Upper lobe of left lung (tissue), 6 donors: ENCODE measurements around the gene PPRC1. TPM values are rescaled to one million over a fixed set of nuclear protein-coding genes. Genes with fewer than 3 reads are reported as not detected.

Experiments used
- ATAC-seq, 2 donors: fragments of 200-7000 bp; cut with Tn5 transposase; one replicate each; pipeline ENCODE4 v1.9.1; 2022; ENCODE audit warnings: mild to moderate bottlenecking in 2 of 2, moderate library complexity in 2 of 2; ENCODE audit not compliant: low FRiP score in 2 of 2
- DNase-seq, 2 donors: peaks; one replicate each; pipeline ENCODE4 v3.0.0-alpha.2; 2019 to 2020
- H3K27ac ChIP-seq, 4 donors: fragments of 200-600 bp; sonication (generic); one replicate each; pipeline ENCODE4 v1.5.1; 2016 to 2019
- H3K27me3 ChIP-seq, 4 donors: fragments of 200-600 bp; sonication (generic); one replicate each; pipeline ENCODE4 v1.5.1; 2017 to 2019
- H3K36me3 ChIP-seq, 4 donors: fragments of 200-600 bp; sonication (generic); one replicate each; pipeline ENCODE4 v1.5.1; 2016 to 2019
- H3K4me1 ChIP-seq, 4 donors: fragments of 200-600 bp; sonication (generic); one replicate each; pipeline ENCODE4 v1.5.1; 2018 to 2019
- H3K4me3 ChIP-seq, 4 donors: fragments of 200-600 bp; sonication (generic); one replicate each; pipeline ENCODE4 v1.5.1; 2017 to 2019; ENCODE audit warnings: mild to moderate bottlenecking in 2 of 4, moderate library complexity in 1 of 4
- H3K9me3 ChIP-seq, 4 donors: fragments of 200-600 bp; sonication (generic); one replicate each; pipeline ENCODE4 v1.5.1; 2018 to 2019
- EP300 ChIP-seq, 4 donors: sonication (generic); formaldehyde crosslinking; IDR thresholded peaks; one replicate each; pipeline ENCODE4 v1.5.1; 2017; ENCODE audit warnings: antibody characterized with exemption in 4 of 4, control low read depth in 2 of 4
- POLR2A ChIP-seq, 4 donors: fragments of 450-650 bp; IDR thresholded peaks; one replicate each; pipeline ENCODE4 v1.5.1; 2016 to 2017; ENCODE audit warnings: antibody characterized with exemption in 4 of 4, mild to moderate bottlenecking in 2 of 4
- POLR2AphosphoS5 ChIP-seq, 2 donors: sonication (generic); formaldehyde crosslinking; IDR thresholded peaks; one replicate each; pipeline ENCODE4 v1.5.1; 2017; ENCODE audit warnings: antibody characterized with exemption in 2 of 2
- WGBS, 2 donors: methylation state at CpG; one replicate each; pipeline ENCODE4 v1.1.5; 2017 to 2018; 5-methylcytosine and 5-hydroxymethylcytosine counted together
- total RNA-seq, 6 donors: library from RNA; depleted of rRNA in 4 of 6; stranded (reverse); fragments of >200 nt in 4 of 6; gene quantifications; one replicate each; pipeline versions ENCODE4 v1.1.0 to v1.2.1, GENCODE V29; 2016 to 2021
- TF ChIP-seq, protein P1 (sequence below), 6 experiments: fragments of 450-650 bp in 4 of 6; fragments of 200-600 bp in 2 of 6; sonication (generic) in 2 of 6; IDR thresholded peaks; one replicate each; pipeline ENCODE4 v1.5.1; 2016 to 2019; ENCODE audit warnings: antibody characterized with exemption in 6 of 6
- donor health status: DM: no; HTN: no; CAD: no; lungs with moderate emphysema.
- donor health status: DM: no; HTN: yes; CAD: no; lungs with severe emphysema.

PPRC1 gene
- total RNA-seq, 6 donors from 2014 or later = 29.3 to 57.6 (median 40.3) TPM

DNA sequence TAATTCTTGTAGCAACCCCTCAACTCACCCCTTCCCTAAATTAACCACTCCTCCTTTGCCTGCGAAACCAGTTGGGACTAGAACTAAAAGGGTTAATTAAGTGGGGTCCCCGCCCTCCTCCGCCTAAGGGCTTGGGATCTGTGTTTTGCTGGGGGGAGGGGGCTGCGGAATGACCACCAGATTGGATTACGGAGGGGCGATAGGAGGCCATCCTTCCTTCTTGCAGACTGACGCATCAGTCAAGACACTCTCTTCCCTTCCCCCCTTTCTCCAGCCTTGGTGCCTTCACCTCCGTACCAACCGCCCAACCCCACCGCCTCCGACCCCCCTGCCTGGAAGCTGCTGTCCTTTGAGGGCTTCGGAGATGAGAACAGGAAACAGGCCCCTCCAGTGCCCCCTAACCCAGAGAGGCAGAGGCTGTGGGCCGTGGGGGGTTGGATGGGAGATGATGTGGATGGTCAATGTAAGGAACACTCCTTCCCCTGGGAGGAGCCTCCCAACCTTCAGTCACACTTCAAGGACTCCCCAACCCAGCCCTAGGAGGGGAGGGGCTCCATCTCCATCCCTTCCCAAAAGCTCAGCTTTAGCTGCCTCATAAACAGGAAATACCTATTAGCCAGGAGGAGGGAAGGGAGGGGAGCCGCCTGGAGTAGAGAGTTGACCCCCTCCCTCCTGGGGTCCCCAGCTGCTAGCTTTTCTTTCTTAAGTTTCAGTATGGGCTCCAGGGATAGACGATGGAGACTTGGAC is 11.7 kb upstream of the PPRC1 start:
- ATAC-seq = peak in 1 of 2 donors; percentile 61
- WGBS, 2 donors = 3 to 11% methylated on average over 10 to 15 of the region's 15 CpGs

DNA sequence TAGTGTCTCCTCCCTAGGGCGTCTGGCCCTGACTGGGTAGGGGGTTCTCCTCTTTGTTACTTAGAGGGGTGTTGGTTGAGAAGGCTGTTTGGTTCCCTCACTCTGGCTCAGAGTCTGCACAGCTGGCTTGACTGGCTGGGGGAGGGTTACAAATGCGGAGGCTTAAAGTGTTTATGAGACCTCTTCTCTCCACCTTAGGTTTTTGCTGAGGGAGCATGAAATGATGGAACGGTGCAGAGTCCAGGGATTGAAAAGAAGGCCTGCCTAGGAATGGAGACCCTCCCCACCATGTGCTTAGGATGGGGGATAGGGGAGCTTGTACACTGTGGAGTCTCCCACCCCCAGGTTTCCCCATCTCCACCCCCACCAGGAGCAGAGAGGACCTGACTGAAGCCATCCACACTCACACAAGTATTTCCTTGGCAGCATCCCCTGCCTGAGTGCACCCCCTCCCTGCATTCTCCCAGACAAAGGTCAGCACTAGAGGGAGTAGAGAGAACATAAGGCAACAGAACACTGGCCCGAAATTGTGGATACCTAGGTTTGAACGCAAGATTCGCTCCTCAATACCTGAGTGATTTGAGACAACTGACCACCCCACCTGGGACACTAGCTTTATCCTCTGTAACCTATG is 11.0 kb upstream of the PPRC1 start:
- WGBS, 2 donors = 54 to 59% methylated on average over 6 of the region's 6 CpGs
- ATAC-seq = no peak
- H3K27me3 ChIP-seq = no peaks in the 10 kb centered on the region
- peak overlapping the region in 3 of 4 donors; percentile 77 to 90 (median 89) for H3K4me3 ChIP-seq
- no peaks in the 10 kb centered on the region for H3K36me3 ChIP-seq
- TF ChIP-seq, protein P1, sequence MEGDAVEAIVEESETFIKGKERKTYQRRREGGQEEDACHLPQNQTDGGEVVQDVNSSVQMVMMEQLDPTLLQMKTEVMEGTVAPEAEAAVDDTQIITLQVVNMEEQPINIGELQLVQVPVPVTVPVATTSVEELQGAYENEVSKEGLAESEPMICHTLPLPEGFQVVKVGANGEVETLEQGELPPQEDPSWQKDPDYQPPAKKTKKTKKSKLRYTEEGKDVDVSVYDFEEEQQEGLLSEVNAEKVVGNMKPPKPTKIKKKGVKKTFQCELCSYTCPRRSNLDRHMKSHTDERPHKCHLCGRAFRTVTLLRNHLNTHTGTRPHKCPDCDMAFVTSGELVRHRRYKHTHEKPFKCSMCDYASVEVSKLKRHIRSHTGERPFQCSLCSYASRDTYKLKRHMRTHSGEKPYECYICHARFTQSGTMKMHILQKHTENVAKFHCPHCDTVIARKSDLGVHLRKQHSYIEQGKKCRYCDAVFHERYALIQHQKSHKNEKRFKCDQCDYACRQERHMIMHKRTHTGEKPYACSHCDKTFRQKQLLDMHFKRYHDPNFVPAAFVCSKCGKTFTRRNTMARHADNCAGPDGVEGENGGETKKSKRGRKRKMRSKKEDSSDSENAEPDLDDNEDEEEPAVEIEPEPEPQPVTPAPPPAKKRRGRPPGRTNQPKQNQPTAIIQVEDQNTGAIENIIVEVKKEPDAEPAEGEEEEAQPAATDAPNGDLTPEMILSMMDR (IDR thresholded peaks at IDR 0.05) = no peak
- TF ChIP-seq POLR2AphosphoS5 (IDR thresholded peaks at IDR 0.05) = no peak
- no peak for TF ChIP-seq POLR2A (IDR thresholded peaks at IDR 0.05)
- TF ChIP-seq EP300 (IDR thresholded peaks at IDR 0.05) = no peak
- peak overlapping the region; percentile 94 to 99 (median 98) for H3K27ac ChIP-seq
- no peaks in the 10 kb centered on the region for H3K9me3 ChIP-seq
- no peak for DNase-seq
- H3K4me1 ChIP-seq = peaks cover 35 to 40% (median 38%) of the 10 kb centered on the region in 4 donors

More for the DNA sequence above, 11.7 kb upstream of the PPRC1 start:
- Histone ChIP-seq H3K9me3 (no peaks in the 10 kb centered on the region), H3K4me3 (peak overlapping the region; percentile 77 to 90 (median 86)), H3K36me3 (no peaks in the 10 kb centered on the region), H3K27me3 (no peaks in the 10 kb centered on the region), H3K4me1 (peaks cover 42 to 47% (median 45%) of the 10 kb centered on the region in 4 donors), H3K27ac (peak overlapping the region; percentile 94 to 99 (median 98))
- TF ChIP-seq EP300 (IDR thresholded peaks at IDR 0.05) = no peak
- TF ChIP-seq, protein P1 (IDR thresholded peaks at IDR 0.05) = no peak
- TF ChIP-seq POLR2AphosphoS5 (IDR thresholded peaks at IDR 0.05) = peak; percentile 41 to 46
- TF ChIP-seq POLR2A (IDR thresholded peaks at IDR 0.05) = peak in 3 of 4 donors; percentile 12 to 33 (median 24)
- DNase-seq = peak; percentile 69 to 71

DNA sequence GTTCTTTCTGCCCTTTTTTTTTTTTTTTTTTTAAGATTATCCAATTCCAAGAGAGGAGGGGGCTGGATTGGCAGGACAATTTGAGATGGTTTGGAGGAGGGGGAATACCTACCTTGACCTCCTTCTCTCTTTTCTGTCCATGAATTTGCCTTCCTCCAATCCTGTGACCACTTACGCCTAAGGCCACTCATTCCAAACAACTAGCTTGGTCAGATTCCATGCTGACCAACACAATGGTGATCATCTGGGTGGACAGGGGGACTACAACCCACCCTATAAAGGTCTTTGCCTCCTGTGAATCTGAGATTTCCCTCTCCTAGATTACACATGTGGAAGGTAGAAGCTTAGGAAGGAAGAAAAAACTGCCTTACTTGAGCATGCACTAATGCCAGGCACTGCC is 10.4 kb upstream of the PPRC1 start:
- Histone ChIP-seq H3K27ac (peak overlapping the region in 3 of 4 donors; percentile 94 to 99 (median 98)), H3K4me3 (no peak overlapping the region), H3K27me3 (no peaks in the 10 kb centered on the region), H3K9me3 (no peaks in the 10 kb centered on the region), H3K36me3 (no peaks in the 10 kb centered on the region), H3K4me1 (peaks cover 29 to 34% (median 32%) of the 10 kb centered on the region in 4 donors)
- WGBS, 2 donors = 100% methylated on average over 1 of the region's 1 CpG
- DNase-seq (no peak), ATAC-seq (no peak)
- TF ChIP-seq, protein P1 (IDR thresholded peaks at IDR 0.05) = no peak
- TF ChIP-seq EP300 (IDR thresholded peaks at IDR 0.05) = no peak
- no peak for TF ChIP-seq POLR2A (IDR thresholded peaks at IDR 0.05)
- TF ChIP-seq POLR2AphosphoS5 (IDR thresholded peaks at IDR 0.05) = no peak

DNA sequence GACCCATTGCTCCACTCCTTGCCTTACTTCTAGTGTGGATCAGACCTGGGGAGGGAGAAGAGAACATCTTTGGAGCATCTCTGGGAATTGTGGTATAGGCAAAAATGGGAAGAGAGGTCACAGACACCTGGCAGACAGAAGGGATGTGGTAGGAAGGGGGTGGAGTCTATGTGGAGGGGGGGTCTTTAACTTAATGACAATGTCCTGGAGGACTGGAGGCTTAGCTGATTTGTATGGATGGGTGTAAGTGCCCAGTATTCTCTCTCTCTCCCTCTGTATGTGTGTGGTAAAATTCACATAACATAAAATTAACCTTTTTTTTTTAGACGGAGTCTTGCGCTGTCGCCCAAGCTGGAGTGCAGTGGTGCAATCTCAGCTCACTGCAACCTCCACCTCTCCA is 9.6 kb upstream of the PPRC1 start:
- H3K4me3 ChIP-seq = no peak overlapping the region
- no peaks in the 10 kb centered on the region for H3K9me3 ChIP-seq
- WGBS, 2 donors = 64 to 71% methylated on average over 3 of the region's 3 CpGs
- no peaks in the 10 kb centered on the region for H3K27me3 ChIP-seq
- no peaks in the 10 kb centered on the region for H3K36me3 ChIP-seq
- no peak for TF ChIP-seq POLR2AphosphoS5 (IDR thresholded peaks at IDR 0.05)
- no peak for TF ChIP-seq POLR2A (IDR thresholded peaks at IDR 0.05)
- no peak for TF ChIP-seq EP300 (IDR thresholded peaks at IDR 0.05)
- TF ChIP-seq, protein P1 (IDR thresholded peaks at IDR 0.05) = no peak
- H3K4me1 ChIP-seq = peaks cover 21 to 27% (median 24%) of the 10 kb centered on the region in 4 donors
- H3K27ac ChIP-seq = peak overlapping the region in 2 of 4 donors; percentile 94 to 99
- ATAC-seq = no peak
- no peak for DNase-seq
